ENCODE data around the gene POGZ.

Gene POGZ, protein sequence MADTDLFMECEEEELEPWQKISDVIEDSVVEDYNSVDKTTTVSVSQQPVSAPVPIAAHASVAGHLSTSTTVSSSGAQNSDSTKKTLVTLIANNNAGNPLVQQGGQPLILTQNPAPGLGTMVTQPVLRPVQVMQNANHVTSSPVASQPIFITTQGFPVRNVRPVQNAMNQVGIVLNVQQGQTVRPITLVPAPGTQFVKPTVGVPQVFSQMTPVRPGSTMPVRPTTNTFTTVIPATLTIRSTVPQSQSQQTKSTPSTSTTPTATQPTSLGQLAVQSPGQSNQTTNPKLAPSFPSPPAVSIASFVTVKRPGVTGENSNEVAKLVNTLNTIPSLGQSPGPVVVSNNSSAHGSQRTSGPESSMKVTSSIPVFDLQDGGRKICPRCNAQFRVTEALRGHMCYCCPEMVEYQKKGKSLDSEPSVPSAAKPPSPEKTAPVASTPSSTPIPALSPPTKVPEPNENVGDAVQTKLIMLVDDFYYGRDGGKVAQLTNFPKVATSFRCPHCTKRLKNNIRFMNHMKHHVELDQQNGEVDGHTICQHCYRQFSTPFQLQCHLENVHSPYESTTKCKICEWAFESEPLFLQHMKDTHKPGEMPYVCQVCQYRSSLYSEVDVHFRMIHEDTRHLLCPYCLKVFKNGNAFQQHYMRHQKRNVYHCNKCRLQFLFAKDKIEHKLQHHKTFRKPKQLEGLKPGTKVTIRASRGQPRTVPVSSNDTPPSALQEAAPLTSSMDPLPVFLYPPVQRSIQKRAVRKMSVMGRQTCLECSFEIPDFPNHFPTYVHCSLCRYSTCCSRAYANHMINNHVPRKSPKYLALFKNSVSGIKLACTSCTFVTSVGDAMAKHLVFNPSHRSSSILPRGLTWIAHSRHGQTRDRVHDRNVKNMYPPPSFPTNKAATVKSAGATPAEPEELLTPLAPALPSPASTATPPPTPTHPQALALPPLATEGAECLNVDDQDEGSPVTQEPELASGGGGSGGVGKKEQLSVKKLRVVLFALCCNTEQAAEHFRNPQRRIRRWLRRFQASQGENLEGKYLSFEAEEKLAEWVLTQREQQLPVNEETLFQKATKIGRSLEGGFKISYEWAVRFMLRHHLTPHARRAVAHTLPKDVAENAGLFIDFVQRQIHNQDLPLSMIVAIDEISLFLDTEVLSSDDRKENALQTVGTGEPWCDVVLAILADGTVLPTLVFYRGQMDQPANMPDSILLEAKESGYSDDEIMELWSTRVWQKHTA (N-terminal part only)
- 31.6 to 133 (median 52.9) reads per million in 9 experiments for total RNA-seq

DNA sequence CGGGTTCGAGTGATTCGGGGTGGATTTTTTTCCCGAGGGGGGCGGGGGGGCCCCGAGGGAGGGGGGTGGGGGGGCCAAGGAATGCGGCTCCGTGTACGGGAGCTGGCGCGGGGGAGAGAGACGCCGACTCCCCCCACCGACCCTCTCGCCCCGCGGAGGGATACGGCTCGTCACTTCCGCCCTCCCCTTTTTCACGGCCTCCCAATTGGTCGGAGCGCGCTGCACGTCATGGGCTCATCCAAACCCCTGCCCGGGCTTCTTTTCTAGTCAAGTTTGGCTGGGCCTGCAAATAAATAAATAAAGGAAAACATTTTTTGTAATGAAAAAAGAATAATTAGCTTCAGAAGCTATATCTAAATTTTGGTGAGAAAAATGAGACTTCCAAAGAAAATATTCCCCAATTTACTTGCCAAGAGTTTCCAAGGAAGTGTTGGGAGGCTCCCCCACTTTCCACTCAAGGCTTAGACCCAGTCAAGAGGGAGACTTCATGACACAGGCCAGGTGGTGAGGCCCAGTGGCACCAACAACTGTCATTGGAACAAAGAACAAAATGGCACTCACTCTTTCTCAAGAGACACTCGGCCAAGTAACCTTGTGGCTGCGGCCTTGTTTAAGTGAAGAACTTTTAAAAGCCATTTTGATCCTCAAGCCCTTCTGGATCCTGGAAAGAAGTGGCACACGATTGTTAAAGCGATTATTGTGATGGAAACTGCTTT, at the start of gene POGZ:
Gene POGZ, minus strand, starts transcription at position 164 of the 716 bp plus-strand sequence. CDS start 17,290 bp downstream, outside the sequence.
- peak; percentile 90 to 91 (median 91) for DNase-seq
- Mint-ChIP-seq H3K27ac (peak within 1 kb of the TSS; percentile 93 to 97), H3K36me3 (ENCODE audit: insufficient read depth) (peaks cover 41% of the 10 kb centered on the region), H3K27me3 (peaks cover 24 to 30% of the 10 kb centered on the region in 2 donors), H3K4me1 (ENCODE audit: low read depth in 2 of 2) (peaks cover 16 to 19% of the 10 kb centered on the region in 2 donors), H3K9me3 (no peaks in the 10 kb centered on the region), H3K4me3 (peak within 1 kb of the TSS; percentile 90 to 92)
- peak; percentile 67 for ATAC-seq (replicated peaks)

DNA sequence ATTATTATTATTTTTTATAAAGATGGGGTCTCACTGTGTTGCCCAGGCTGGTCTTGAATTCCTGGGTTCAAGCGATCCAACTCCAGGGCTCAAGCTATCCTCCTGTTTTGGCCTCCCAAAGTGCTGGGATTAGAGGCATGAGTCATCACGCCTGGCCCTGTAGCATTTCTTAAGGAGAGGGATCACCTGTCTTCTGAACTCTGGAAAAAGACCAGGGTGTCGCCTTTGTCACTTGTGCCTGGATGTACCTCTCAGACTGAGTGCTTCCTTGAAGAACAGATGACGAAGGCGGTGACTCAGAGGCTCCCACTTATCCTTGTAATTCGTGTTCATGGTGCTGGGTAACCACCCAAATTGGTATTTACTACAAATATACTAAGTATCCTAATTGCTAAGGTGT, 49.5 kb upstream of the POGZ start:
- Mint-ChIP-seq H3K4me1 (ENCODE audit: low read depth in 2 of 2) (peaks cover 12 to 23% of the 10 kb centered on the region in 2 donors), H3K27ac (no peak overlapping the region), H3K4me3 (no peak overlapping the region), H3K27me3 (no peaks in the 10 kb centered on the region), H3K36me3 (ENCODE audit: insufficient read depth) (peaks cover 3% of the 10 kb centered on the region), H3K9me3 (no peaks in the 10 kb centered on the region)
- DNase-seq (no peak), ATAC-seq (replicated peaks) (no peak)

DNA sequence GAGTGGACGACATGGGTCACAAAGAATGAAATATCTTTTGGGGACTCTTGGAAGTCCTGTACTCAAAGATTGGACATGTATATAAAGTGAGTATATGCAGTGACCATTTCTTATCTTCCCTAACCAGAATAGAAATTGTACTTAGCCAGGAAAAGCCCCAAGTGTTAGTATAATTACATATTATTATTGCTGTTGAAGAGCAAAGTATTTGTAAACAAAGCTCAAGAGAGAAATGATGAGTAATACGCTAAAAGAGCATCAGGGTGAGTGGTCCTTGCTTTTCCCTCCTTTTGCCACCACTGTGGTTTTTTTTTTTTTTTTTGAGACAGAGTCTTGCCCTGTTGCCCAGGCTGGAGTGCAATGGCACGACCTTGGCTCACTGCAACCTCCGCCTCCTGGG, 45.5 kb upstream of the POGZ start:
- Mint-ChIP-seq H3K4me3 (no peak overlapping the region), H3K9me3 (no peaks in the 10 kb centered on the region), H3K27ac (no peak overlapping the region), H3K4me1 (ENCODE audit: low read depth in 2 of 2) (peaks cover 0 to 7% of the 10 kb centered on the region in 2 donors), H3K36me3 (ENCODE audit: insufficient read depth) (peaks cover 3% of the 10 kb centered on the region), H3K27me3 (no peaks in the 10 kb centered on the region)
- ATAC-seq (replicated peaks) (no peak), DNase-seq (no peak)

DNA sequence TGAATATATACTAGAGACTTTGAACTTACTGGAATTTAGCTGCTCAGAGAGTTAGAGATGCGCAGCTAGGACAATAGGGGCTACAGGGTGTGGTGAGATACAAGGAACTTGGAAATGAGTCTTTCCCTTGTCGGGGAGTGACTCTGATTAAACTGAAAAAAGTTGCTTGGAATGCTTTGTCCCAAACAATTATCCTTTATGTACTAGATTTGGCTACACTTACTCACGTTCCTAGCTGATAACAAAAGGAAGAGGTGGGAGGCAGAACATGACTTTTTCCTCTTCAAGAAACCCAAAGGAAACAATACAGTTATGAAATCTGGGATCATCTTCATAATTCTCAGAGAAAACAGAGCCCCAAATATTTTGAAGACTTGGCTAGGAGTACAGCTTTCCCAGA, 45.0 kb upstream of the POGZ start:
- H3K9me3 Mint-ChIP-seq, result no peaks in the 10 kb centered on the region
- H3K36me3 Mint-ChIP-seq (ENCODE audit: insufficient read depth), result peaks cover 3% of the 10 kb centered on the region
- no peak overlapping the region for H3K4me3 Mint-ChIP-seq
- peaks cover 0 to 7% of the 10 kb centered on the region in 2 donors for H3K4me1 Mint-ChIP-seq (ENCODE audit: low read depth in 2 of 2)
- ATAC-seq (replicated peaks) (no peak), DNase-seq (no peak)
- H3K27me3 Mint-ChIP-seq, result no peaks in the 10 kb centered on the region
- no peak overlapping the region for H3K27ac Mint-ChIP-seq

DNA sequence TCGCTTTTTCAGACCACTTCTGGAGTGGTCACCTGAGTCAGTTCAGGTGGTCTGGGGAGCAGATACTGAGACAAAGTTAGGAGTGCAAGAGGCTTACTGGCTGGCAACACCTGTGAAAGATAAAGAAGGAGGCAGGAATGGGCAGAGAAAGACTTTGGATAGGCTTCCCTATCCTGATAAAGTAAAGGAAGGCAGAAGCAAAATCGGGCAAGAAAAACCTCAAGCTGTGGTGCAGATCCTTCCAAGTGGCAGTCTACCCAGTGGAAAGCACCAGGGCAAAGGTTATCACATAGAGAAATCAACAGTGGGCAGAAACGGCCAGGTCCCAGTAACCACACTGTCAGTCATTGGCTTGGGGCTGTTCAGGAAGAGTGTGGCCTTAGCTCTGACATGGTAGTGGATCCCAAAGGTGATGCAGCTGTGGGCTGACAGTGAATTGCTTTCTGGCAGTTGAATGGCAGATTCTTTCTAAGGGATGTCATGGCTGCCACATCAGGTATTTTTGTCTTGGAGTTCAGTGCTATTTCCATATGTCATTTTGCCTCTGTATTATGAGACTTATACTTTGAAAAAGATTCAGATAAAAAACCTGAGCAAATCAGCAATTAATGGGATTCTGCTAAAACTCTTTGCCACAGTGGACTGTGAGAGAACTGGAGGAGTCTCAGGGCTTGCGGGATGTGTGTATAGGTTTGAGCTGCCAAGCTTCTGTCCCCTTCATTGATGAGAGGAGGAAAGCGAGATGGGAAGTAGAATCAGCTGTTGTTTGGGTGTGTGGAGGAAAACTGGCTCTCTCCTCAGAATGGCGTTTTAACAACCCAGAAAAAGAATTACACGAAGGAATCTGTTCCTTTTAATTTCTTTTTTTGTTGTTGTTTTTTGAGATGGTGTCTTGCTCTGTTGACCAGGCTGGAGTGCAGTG, 43.8 kb upstream of the POGZ start:
- no peaks in the 10 kb centered on the region for H3K27me3 Mint-ChIP-seq
- no peaks in the 10 kb centered on the region for H3K9me3 Mint-ChIP-seq
- H3K4me3 Mint-ChIP-seq, result no peak overlapping the region
- DNase-seq (no peak), ATAC-seq (replicated peaks) (no peak)
- peak overlapping the region in 1 of 2 donors; percentile 25 for H3K27ac Mint-ChIP-seq
- H3K36me3 Mint-ChIP-seq (ENCODE audit: insufficient read depth), result peaks cover 3% of the 10 kb centered on the region
- peaks cover 0 to 7% of the 10 kb centered on the region in 2 donors for H3K4me1 Mint-ChIP-seq (ENCODE audit: low read depth in 2 of 2)

DNA sequence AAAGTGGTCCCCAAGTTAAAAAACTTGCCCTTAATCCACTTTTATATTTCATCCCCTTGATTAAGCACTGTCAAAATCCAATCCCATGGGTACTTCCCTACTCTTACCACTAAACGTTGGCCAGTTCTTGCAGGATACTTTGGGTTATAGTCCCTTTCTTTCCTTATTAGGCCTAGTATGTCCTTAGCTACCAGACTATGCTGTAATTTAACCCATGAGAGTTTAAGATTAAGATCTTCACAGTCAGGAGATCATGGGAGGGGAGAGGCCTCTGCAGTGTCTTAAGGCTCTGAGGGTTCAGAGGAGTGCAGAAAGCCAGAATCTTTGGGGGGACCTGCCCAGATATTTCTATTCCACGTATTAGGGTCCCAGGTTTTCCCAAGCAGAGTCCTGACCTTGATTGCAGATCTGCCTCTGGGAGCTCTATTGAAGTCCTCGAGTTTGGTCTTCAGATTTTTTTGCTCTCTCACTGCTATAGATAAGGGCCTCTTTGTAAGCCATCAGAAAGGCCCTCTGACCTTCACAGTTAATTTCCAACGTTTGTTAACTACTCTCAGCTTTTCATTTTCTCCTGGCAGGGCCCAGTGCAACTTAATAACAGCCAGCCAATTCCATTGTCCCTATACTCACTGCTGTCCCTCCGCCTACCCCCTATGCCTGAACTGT, 42.9 kb upstream of the POGZ start:
- peaks cover 3% of the 10 kb centered on the region for H3K36me3 Mint-ChIP-seq (ENCODE audit: insufficient read depth)
- H3K4me3 Mint-ChIP-seq, result no peak overlapping the region
- no peaks in the 10 kb centered on the region for H3K27me3 Mint-ChIP-seq
- H3K4me1 Mint-ChIP-seq (ENCODE audit: low read depth in 2 of 2), result peaks cover 0 to 7% of the 10 kb centered on the region in 2 donors
- H3K9me3 Mint-ChIP-seq, result no peaks in the 10 kb centered on the region
- DNase-seq, result no peak
- peak overlapping the region in 1 of 2 donors; percentile 25 for H3K27ac Mint-ChIP-seq
- no peak for ATAC-seq (replicated peaks)

DNA sequence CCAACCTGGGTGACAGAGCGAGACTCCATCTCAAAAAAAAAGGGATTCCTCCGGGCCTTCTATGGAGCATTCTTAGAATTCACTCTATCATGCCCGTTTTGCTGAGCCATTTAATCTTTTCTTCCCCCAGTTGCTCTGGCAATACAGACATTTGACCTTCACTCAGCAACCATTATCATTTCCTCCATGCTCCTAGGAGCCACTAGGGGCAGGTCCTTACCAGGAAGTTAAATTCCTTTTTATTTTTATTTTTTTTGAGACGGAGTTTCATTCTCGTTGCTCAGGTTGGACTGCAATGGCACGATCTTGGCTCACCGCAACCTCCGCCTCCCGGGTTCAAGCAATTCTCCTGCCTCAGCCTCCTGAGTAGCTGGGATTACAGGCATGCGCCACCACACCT, 42.2 kb upstream of the POGZ start:
- no peak for DNase-seq
- Mint-ChIP-seq H3K4me3 (no peak overlapping the region), H3K27me3 (no peaks in the 10 kb centered on the region), H3K4me1 (ENCODE audit: low read depth in 2 of 2) (peaks cover 0 to 7% of the 10 kb centered on the region in 2 donors), H3K27ac (no peak overlapping the region), H3K36me3 (ENCODE audit: insufficient read depth) (peaks cover 3% of the 10 kb centered on the region), H3K9me3 (no peaks in the 10 kb centered on the region)
- no peak for ATAC-seq (replicated peaks)

DNA sequence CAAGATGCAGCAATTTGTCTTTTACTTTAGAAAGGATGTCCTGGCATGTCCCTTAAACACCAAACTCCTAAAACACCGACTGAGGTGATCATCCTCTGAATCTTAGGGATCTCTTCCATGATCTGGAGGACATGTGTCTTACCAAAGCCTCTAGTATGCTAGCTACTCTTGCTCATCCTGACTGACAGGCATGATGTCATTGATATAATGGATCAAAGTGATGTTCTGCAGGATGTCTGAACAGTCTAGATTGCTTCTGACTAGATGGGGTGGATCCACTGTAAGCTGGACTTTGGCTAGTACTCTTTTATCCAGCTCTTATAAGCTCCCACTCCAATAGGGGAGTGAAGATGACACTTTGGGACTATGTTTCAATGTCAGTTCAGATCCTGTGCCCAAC, 40.6 kb upstream of the POGZ start:
- no peak for ATAC-seq (replicated peaks)
- H3K27ac Mint-ChIP-seq, result no peak overlapping the region
- H3K4me3 Mint-ChIP-seq, result no peak overlapping the region
- no peaks in the 10 kb centered on the region for H3K4me1 Mint-ChIP-seq (ENCODE audit: low read depth in 2 of 2)
- H3K9me3 Mint-ChIP-seq, result no peaks in the 10 kb centered on the region
- DNase-seq, result no peak
- no peaks in the 10 kb centered on the region for H3K27me3 Mint-ChIP-seq
- H3K36me3 Mint-ChIP-seq (ENCODE audit: insufficient read depth), result no peaks in the 10 kb centered on the region

DNA sequence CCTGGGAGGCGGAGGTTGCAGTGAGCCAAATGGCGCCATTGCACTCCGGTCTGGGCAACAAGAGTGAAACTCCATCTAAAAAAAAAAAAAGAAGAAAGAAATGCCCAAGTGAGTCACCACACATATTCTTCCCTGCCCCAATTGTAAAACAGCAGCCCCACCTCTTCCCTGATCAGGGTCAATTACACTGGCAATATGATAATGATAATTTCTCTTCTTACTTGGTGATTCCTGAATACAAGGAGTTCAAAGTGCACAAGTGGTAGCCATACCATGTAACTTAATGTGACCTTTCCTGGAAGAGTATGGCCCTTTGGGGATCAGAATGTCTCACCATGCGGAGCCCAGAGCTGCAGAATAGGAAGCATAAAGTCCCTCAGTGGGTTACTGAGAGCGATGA, 40.1 kb upstream of the POGZ start:
- H3K4me1 Mint-ChIP-seq (ENCODE audit: low read depth in 2 of 2), result no peaks in the 10 kb centered on the region
- H3K9me3 Mint-ChIP-seq, result no peaks in the 10 kb centered on the region
- H3K27ac Mint-ChIP-seq, result no peak overlapping the region

DNA sequence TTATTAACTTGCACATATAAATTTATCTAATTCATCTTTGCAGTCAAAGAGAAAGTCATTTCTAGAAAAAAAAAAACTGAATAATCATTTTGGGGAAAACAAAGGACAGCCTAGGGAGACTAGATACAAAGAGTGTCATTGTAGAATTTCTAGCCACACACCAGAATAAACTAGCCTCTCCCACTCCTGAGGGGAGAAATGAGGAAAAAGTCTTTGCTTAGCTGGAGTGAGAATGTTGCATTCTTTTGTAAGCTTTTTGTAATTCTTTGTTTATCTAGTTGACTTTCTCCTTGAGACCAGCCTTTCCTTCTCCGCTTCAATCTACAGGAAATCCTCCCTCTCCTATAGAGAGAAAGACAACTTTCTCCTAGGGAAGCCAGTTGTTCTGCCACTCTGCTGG, 36.0 kb upstream of the POGZ start:
- Mint-ChIP-seq H3K27me3 (no peaks in the 10 kb centered on the region), H3K4me3 (no peak overlapping the region), H3K36me3 (ENCODE audit: insufficient read depth) (no peaks in the 10 kb centered on the region), H3K27ac (no peak overlapping the region), H3K9me3 (no peaks in the 10 kb centered on the region), H3K4me1 (ENCODE audit: low read depth in 2 of 2) (no peaks in the 10 kb centered on the region)
- no peak for DNase-seq
- no peak for ATAC-seq (replicated peaks)

More for the DNA sequence above, 40.1 kb upstream of the POGZ start:
- no peaks in the 10 kb centered on the region for H3K36me3 Mint-ChIP-seq (ENCODE audit: insufficient read depth)
- ATAC-seq (replicated peaks), result no peak
- no peak overlapping the region for H3K4me3 Mint-ChIP-seq
- H3K27me3 Mint-ChIP-seq, result no peaks in the 10 kb centered on the region
- DNase-seq, result no peak

DNA sequence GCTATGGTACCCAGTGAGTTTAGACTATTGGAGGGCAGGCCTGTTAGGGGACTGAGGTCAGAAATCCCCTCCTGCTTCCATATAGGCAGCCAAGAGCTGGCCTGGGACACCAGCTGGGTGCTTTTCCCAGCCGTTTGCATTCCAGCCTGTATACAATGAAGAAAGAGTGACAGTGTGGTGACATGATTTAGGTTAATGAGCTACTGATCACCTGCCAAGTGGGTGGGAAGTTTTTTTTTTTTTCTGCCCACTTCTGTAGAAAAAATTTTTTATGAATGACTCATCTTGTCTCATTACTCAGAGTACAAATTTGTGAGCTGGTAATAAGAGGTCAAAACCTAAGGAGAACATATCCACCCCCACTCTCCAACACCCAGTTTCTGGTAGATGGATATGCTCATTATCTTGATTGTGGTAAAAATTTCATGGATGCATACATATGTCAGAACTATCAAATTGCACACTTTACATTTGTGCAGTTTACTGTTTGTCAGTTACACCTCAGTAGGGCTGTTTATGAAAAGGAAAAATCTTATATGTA, 35.5 kb upstream of the POGZ start:
- Mint-ChIP-seq H3K27me3 (no peaks in the 10 kb centered on the region), H3K27ac (no peak overlapping the region)
- ATAC-seq (replicated peaks), result no peak

More for the DNA sequence above, 35.5 kb upstream of the POGZ start:
- no peak for DNase-seq
- no peaks in the 10 kb centered on the region for H3K9me3 Mint-ChIP-seq
- H3K4me1 Mint-ChIP-seq (ENCODE audit: low read depth in 2 of 2), result no peaks in the 10 kb centered on the region
- no peak overlapping the region for H3K4me3 Mint-ChIP-seq
- no peaks in the 10 kb centered on the region for H3K36me3 Mint-ChIP-seq (ENCODE audit: insufficient read depth)

Data from effector memory CD8-positive, alpha-beta T cell (primary cell).